Stimulated activated naive CD8-positive, alpha-beta T cell treated with anti-CD3 and anti-CD28 coated beads, Interleukin-15, Interleukin-2, amounts not matched to agents 100 ng/mL and 50 ng/mL, for 24 hours (primary cell): ENCODE data around the gene ADGRB3.
A peak's percentile ranks its signal among the peaks of the same experiment; 100 is the strongest.

ENCODE experiments used
- H3K27ac Mint-ChIP-seq: one replicate; pipeline ENCODE4 v1.8.0; 2021; ENCODE audit warnings: mild to moderate bottlenecking, mixed read lengths
- H3K27me3 Mint-ChIP-seq: one replicate; pipeline ENCODE4 v1.8.0; 2021; ENCODE audit warnings: mixed read lengths
- H3K36me3 Mint-ChIP-seq: one replicate; pipeline ENCODE4 v1.8.0; 2021; ENCODE audit warnings: low read depth, mixed read lengths
- H3K4me1 Mint-ChIP-seq: one replicate; pipeline ENCODE4 v1.8.0; 2021; ENCODE audit warnings: low read depth, mixed read lengths
- H3K4me3 Mint-ChIP-seq: one replicate; pipeline ENCODE4 v1.8.0; 2021; ENCODE audit warnings: mild to moderate bottlenecking, mixed read lengths
- H3K9me3 Mint-ChIP-seq: one replicate; pipeline ENCODE4 v1.8.0; 2021; ENCODE audit warnings: mixed read lengths

ADGRB3 gene

GRCh38 chr6:68634726-68635411, at the start of gene ADGRB3:
Gene ADGRB3, plus strand, starts transcription at chr6:68635282. Its CDS starts 3,394 bp downstream, at chr6:68638676.
- no peaks in the 10 kb centered on the region for H3K9me3 Mint-ChIP-seq
- H3K27me3 Mint-ChIP-seq: peaks cover 67% of the 10 kb centered on the region
- H3K27ac Mint-ChIP-seq: no peak within 1 kb of the TSS
- peak within 1 kb of the TSS; percentile 81 for H3K4me3 Mint-ChIP-seq
- H3K4me1 Mint-ChIP-seq: peaks cover 20% of the 10 kb centered on the region
- no peaks in the 10 kb centered on the region for H3K36me3 Mint-ChIP-seq

- H3K27me3 Mint-ChIP-seq: no peaks in the 10 kb centered on the region
- peaks cover 12% of the 10 kb centered on the region for H3K9me3 Mint-ChIP-seq
- no peak overlapping the region for H3K4me3 Mint-ChIP-seq
- no peaks in the 10 kb centered on the region for H3K36me3 Mint-ChIP-seq
- no peak overlapping the region for H3K27ac Mint-ChIP-seq
- H3K4me1 Mint-ChIP-seq: no peaks in the 10 kb centered on the region
These were observed 41.5 kb upstream of the ADGRB3 start for GRCh38 chr6:68593558-68593957.

- Mint-ChIP-seq H3K36me3 (no peaks in the 10 kb centered on the region), H3K4me3 (no peak overlapping the region), H3K27me3 (no peaks in the 10 kb centered on the region), H3K9me3 (no peaks in the 10 kb centered on the region), H3K4me1 (no peaks in the 10 kb centered on the region), H3K27ac (no peak overlapping the region)
These were observed 37.4 kb upstream of the ADGRB3 start for GRCh38 chr6:68597642-68598041.

- Mint-ChIP-seq H3K27me3 (no peaks in the 10 kb centered on the region), H3K27ac (no peak overlapping the region), H3K4me3 (no peak overlapping the region), H3K36me3 (no peaks in the 10 kb centered on the region), H3K4me1 (no peaks in the 10 kb centered on the region), H3K9me3 (no peaks in the 10 kb centered on the region)
These were observed 19.1 kb upstream of the ADGRB3 start for GRCh38 chr6:68615938-68616337.

- Mint-ChIP-seq H3K9me3 (peaks cover 4% of the 10 kb centered on the region), H3K36me3 (no peaks in the 10 kb centered on the region), H3K27me3 (no peaks in the 10 kb centered on the region), H3K4me3 (no peak overlapping the region), H3K27ac (no peak overlapping the region), H3K4me1 (no peaks in the 10 kb centered on the region)
These were observed 9.1 kb upstream of the ADGRB3 start for GRCh38 chr6:68625998-68626397.

GRCh38 chr6:68628161-68628560, 6.9 kb upstream of the ADGRB3 start:
- Mint-ChIP-seq H3K27ac (no peak overlapping the region), H3K9me3 (peaks cover 4% of the 10 kb centered on the region), H3K4me3 (no peak overlapping the region), H3K36me3 (no peaks in the 10 kb centered on the region), H3K27me3 (peaks cover 11% of the 10 kb centered on the region), H3K4me1 (no peaks in the 10 kb centered on the region)

GRCh38 chr6:68632734-68633133, 2.3 kb upstream of the ADGRB3 start:
- Mint-ChIP-seq H3K4me3 (no peak overlapping the region), H3K27me3 (peaks cover 52% of the 10 kb centered on the region), H3K27ac (no peak overlapping the region), H3K36me3 (no peaks in the 10 kb centered on the region), H3K9me3 (peaks cover 4% of the 10 kb centered on the region), H3K4me1 (peaks cover 20% of the 10 kb centered on the region)

- H3K36me3 Mint-ChIP-seq: no peaks in the 10 kb centered on the region
- H3K4me3 Mint-ChIP-seq: no peak overlapping the region
- H3K4me1 Mint-ChIP-seq: peaks cover 20% of the 10 kb centered on the region
- no peak overlapping the region for H3K27ac Mint-ChIP-seq
- H3K9me3 Mint-ChIP-seq: peaks cover 3% of the 10 kb centered on the region
- H3K27me3 Mint-ChIP-seq: peaks cover 56% of the 10 kb centered on the region
These were observed 1.7 kb upstream of the ADGRB3 start for GRCh38 chr6:68633281-68633971.

GRCh38 chr6:68633972-68634725, 933 bp upstream of the ADGRB3 start:
- Mint-ChIP-seq H3K4me1 (peaks cover 20% of the 10 kb centered on the region), H3K27ac (no peak overlapping the region), H3K4me3 (peak overlapping the region; percentile 71), H3K27me3 (peaks cover 59% of the 10 kb centered on the region), H3K9me3 (no peaks in the 10 kb centered on the region), H3K36me3 (no peaks in the 10 kb centered on the region)

GRCh38 chr6:68635412-68635705, 277 bp downstream of the ADGRB3 start:
- Mint-ChIP-seq H3K9me3 (no peaks in the 10 kb centered on the region), H3K27ac (no peak overlapping the region), H3K4me3 (peak overlapping the region; percentile 81), H3K27me3 (peaks cover 72% of the 10 kb centered on the region), H3K36me3 (no peaks in the 10 kb centered on the region), H3K4me1 (peaks cover 20% of the 10 kb centered on the region)

GRCh38 chr6:68635706-68636513, 828 bp downstream of the ADGRB3 start:
- no peaks in the 10 kb centered on the region for H3K9me3 Mint-ChIP-seq
- peaks cover 75% of the 10 kb centered on the region for H3K27me3 Mint-ChIP-seq
- no peak overlapping the region for H3K27ac Mint-ChIP-seq
- peak overlapping the region; percentile 81 for H3K4me3 Mint-ChIP-seq
- H3K4me1 Mint-ChIP-seq: peaks cover 20% of the 10 kb centered on the region
- H3K36me3 Mint-ChIP-seq: no peaks in the 10 kb centered on the region

- peaks cover 75% of the 10 kb centered on the region for H3K27me3 Mint-ChIP-seq
- H3K27ac Mint-ChIP-seq: no peak overlapping the region
- H3K36me3 Mint-ChIP-seq: no peaks in the 10 kb centered on the region
- no peaks in the 10 kb centered on the region for H3K9me3 Mint-ChIP-seq
- H3K4me1 Mint-ChIP-seq: peaks cover 20% of the 10 kb centered on the region
- H3K4me3 Mint-ChIP-seq: no peak overlapping the region
These were observed 1.6 kb downstream of the ADGRB3 start for GRCh38 chr6:68636666-68637065.

- Mint-ChIP-seq H3K27ac (no peak overlapping the region), H3K4me1 (peaks cover 20% of the 10 kb centered on the region), H3K36me3 (no peaks in the 10 kb centered on the region), H3K4me3 (no peak overlapping the region), H3K9me3 (no peaks in the 10 kb centered on the region), H3K27me3 (peaks cover 72% of the 10 kb centered on the region)
These were observed 2.0 kb downstream of the ADGRB3 start for GRCh38 chr6:68637071-68637470.

- H3K36me3 Mint-ChIP-seq: no peaks in the 10 kb centered on the region
- H3K27ac Mint-ChIP-seq: no peak overlapping the region
- H3K9me3 Mint-ChIP-seq: no peaks in the 10 kb centered on the region
- no peak overlapping the region for H3K4me3 Mint-ChIP-seq
- H3K4me1 Mint-ChIP-seq: peaks cover 20% of the 10 kb centered on the region
- H3K27me3 Mint-ChIP-seq: peaks cover 68% of the 10 kb centered on the region
These were observed 2.7 kb downstream of the ADGRB3 start for GRCh38 chr6:68637782-68638181.
